ENCODE data around the gene GOLM1. TPM values are rescaled to one million over a fixed set of nuclear protein-coding genes. Genes with fewer than 3 reads are reported as not detected.

The GOLM1 gene
- total and polyA plus RNA-seq, 9 donors: 17.5 to 76.7 (median 36.4) TPM

GRCh38 chr9:86046071-86046636 lies 53.2 kb downstream of the GOLM1 start:
- no peaks in the 10 kb centered on the region for H3K27me3 ChIP-seq
- no peak overlapping the region for H3K27ac ChIP-seq
- H3K4me1 ChIP-seq (ENCODE audit: insufficient read depth): peaks cover 1% of the 10 kb centered on the region
- 93 to 96% (median 94%) methylated on average over 14 of the region's 14 CpGs for WGBS, 3 donors
- intact Hi-C loops (cut with DNase I): no loop called here
- DNase-seq: no peak
- H3K9me3 ChIP-seq: no peaks in the 10 kb centered on the region
- TF ChIP-seq EP300 (IDR thresholded peaks at IDR 0.05) (no peak), POLR2A (IDR thresholded peaks at IDR 0.05) (no peak), CTCF (IDR thresholded peaks at IDR 0.05) (no peak)
- no peaks in the 10 kb centered on the region for H3K36me3 ChIP-seq
- H3K4me3 ChIP-seq: no peak overlapping the region

- H3K4me1 ChIP-seq (ENCODE audit: insufficient read depth): peaks cover 1% of the 10 kb centered on the region
- H3K9me3 ChIP-seq: no peaks in the 10 kb centered on the region
- intact Hi-C loops (cut with DNase I): no loop called here
- DNase-seq: no peak
- no peak overlapping the region for H3K27ac ChIP-seq
- H3K27me3 ChIP-seq: no peaks in the 10 kb centered on the region
- no peak overlapping the region for H3K4me3 ChIP-seq
- TF ChIP-seq POLR2A (IDR thresholded peaks at IDR 0.05) (no peak), CTCF (IDR thresholded peaks at IDR 0.05) (no peak), EP300 (IDR thresholded peaks at IDR 0.05) (no peak)
- no peaks in the 10 kb centered on the region for H3K36me3 ChIP-seq
- 83 to 88% (median 83%) methylated on average over 6 of the region's 6 CpGs for WGBS, 3 donors
Observed at GRCh38 chr9:86045654-86046053, 53.7 kb downstream of the GOLM1 start.

GRCh38 chr9:86043999-86044398 lies 55.4 kb downstream of the GOLM1 start:
- H3K9me3 ChIP-seq: no peaks in the 10 kb centered on the region
- no peak for DNase-seq
- 81 to 84% (median 84%) methylated on average over 4 of the region's 4 CpGs for WGBS, 3 donors
- H3K27ac ChIP-seq: no peak overlapping the region
- TF ChIP-seq EP300 (IDR thresholded peaks at IDR 0.05): no peak
- TF ChIP-seq POLR2A (IDR thresholded peaks at IDR 0.05): no peak
- no peak for TF ChIP-seq CTCF (IDR thresholded peaks at IDR 0.05)
- H3K4me1 ChIP-seq (ENCODE audit: insufficient read depth): peaks cover 1% of the 10 kb centered on the region
- H3K4me3 ChIP-seq: no peak overlapping the region
- H3K36me3 ChIP-seq: no peaks in the 10 kb centered on the region
- H3K27me3 ChIP-seq: no peaks in the 10 kb centered on the region
- intact Hi-C loops (cut with DNase I): no loop called here

GRCh38 chr9:86043586-86043985 lies 55.8 kb downstream of the GOLM1 start:
- Histone ChIP-seq H3K27ac (no peak overlapping the region), H3K4me3 (no peak overlapping the region), H3K4me1 (ENCODE audit: insufficient read depth) (peaks cover 1% of the 10 kb centered on the region), H3K27me3 (no peaks in the 10 kb centered on the region), H3K9me3 (no peaks in the 10 kb centered on the region), H3K36me3 (no peaks in the 10 kb centered on the region)
- TF ChIP-seq CTCF (IDR thresholded peaks at IDR 0.05): no peak
- no peak for TF ChIP-seq POLR2A (IDR thresholded peaks at IDR 0.05)
- TF ChIP-seq EP300 (IDR thresholded peaks at IDR 0.05): no peak
- WGBS, 3 donors: 85 to 93% (median 86%) methylated on average over 5 of the region's 5 CpGs
- no peak for DNase-seq
- intact Hi-C loops (cut with DNase I): no loop called here
